HG02571 (cell line): ENCODE measurements around the gene ACOT13.
"Not testable (repeated sequence)": the region's sequence is repeated elsewhere in the genome, so short reads cannot be mapped to it uniquely, and the experiment has no call there.

Source experiments
- ATAC-seq: cut with Tn5 transposase; IDR thresholded peaks from one replicate; pipeline ENCODE4 v1.9.1; 2021; ENCODE audit warnings: mild to moderate bottlenecking, moderate library complexity; ENCODE audit not compliant: unreplicated experiment

The ACOT13 gene

GRCh38 chr6:24692003-24692402 is 25.1 kb downstream of the ACOT13 start:
- ATAC-seq: no peak

- no peak for ATAC-seq
Measured at GRCh38 chr6:24692415-24692814, 25.5 kb downstream of the ACOT13 start.

DNA sequence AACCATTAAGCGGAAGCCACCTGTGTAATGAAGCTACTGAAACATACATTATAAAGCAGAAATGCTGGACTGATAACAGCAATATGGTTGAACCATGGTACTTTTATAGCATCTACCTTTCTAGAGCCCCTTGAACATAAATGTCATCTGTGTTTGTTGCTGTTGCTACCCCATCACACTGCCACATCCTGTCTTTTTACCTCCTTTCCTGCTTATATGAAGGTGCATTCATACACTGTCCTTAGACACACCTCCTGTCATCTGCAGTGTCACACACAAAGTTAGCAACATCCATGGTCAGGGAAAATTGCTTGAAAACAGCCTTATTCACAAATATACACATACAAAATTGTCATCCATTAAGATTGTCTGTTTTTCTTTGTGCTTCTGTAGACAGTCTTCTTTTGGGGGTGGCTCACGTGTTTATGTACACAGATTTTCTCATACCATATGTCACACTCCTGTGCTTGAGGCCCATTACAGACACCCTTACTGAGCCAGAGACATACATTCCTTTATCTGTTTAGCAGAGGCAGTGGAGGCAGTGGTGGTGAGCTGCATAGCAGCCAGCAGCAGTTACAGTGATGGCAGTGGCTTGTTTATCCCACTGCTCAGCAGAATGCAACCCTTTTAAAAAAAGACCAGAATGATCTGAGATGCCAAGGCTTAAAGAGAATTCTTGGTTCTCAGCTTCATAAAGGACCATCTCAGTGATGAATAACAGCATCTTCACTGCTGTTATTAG is 26.1 kb downstream of the ACOT13 start:
- ATAC-seq: no peak

- ATAC-seq: no peak
Measured at GRCh38 chr6:24694198-24694597, 27.3 kb downstream of the ACOT13 start.

DNA sequence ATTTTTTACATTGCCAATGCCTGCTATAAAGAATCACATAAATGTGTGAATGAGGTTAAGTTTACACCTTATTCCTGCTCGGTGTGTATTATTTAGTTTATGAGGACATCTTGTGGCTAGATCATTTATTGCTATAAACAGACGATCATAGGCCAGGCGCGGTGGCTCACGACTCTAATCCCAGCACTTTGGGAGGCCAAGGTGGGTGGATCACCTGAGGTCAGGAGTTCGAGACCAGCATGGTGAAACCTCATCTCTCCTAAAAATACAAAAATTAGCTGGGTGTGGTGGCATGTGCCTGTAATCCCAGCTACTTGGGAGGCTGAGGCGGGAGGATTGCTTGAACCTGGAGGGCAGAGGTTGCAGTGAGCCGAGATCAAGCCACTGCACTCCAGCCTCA is 28.8 kb downstream of the ACOT13 start:
- ATAC-seq: not testable (repeated sequence)

GRCh38 chr6:24696097-24696496 is 29.2 kb downstream of the ACOT13 start:
- ATAC-seq: no peak

GRCh38 chr6:24699521-24700359 is 32.9 kb downstream of the ACOT13 start:
- ATAC-seq: no peak

- no peak for ATAC-seq
Measured at GRCh38 chr6:24702720-24703282, 35.9 kb downstream of the ACOT13 start.

DNA sequence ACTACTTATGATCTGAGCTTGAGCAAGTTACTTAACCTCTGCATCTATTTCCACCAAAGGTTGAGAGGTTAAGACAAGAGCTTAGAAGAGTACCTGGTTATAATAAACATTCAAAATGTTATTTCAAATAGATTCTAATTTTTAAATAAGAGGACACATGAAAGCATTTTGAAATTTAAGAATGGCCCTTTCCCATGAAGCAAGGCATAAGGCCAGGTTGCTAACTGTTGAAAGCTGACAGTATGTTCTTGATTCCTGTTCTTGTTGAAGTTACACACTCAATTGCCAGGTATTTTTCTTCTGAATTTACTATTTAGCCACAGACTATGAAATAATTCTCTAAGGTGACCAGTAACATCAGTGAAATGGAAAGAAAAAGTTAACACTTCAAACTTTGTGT is 37.6 kb downstream of the ACOT13 start:
- ATAC-seq: no peak

DNA sequence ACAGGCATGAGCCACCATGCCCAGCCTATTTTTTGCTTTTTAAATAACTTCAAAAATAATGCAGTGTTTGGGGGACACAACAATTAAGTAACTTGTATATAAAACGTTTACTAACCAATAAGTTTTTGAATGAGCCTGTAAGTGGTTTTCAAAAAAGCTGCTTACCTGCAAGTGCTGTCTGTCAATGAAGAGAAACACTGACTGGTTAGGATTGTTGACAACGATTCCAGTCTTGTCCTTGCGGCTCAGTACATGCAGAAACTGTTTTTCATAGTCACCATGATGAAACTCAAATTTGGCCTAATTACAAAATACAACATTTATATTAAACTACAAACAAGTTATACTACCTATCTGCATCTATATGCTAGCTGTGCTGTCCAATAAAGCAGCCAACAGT is 41.7 kb downstream of the ACOT13 start:
- no peak for ATAC-seq

DNA sequence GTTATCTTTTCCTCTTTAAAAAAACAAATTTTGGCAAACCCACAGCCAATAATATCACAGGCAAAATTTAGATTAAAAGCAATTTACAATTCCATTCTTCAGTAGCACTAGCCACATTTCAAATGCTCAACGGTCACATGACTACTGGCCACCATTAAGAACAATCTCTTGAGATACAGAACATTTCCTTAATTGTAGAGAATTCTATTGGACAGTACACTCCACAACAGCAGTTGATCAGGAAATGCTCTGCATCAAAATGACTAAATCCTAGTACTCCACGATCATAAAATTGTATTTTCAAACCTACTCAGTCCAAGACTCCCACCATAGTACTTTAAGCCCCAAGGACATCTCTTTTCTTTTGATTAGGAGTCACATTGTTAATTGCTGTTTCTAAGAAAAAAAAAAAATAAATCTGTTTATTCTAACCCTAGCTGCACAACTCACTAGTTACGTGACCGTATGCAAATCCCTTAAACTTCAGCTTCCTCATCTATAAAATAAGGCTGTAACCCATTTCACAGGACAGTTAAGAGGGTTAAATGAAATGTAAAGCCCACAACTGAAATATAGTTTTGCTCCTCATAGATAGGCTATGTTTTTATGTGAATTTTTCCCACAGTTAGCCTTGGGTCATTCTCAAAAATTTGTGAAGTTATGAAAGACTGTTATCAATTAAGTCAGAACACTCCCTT is 42.3 kb downstream of the ACOT13 start:
- ATAC-seq: no peak

GRCh38 chr6:24710519-24711303 is 43.8 kb downstream of the ACOT13 start:
- no peak for ATAC-seq

GRCh38 chr6:24716602-24717148 is 49.8 kb downstream of the ACOT13 start:
- ATAC-seq: not testable (repeated sequence)

DNA sequence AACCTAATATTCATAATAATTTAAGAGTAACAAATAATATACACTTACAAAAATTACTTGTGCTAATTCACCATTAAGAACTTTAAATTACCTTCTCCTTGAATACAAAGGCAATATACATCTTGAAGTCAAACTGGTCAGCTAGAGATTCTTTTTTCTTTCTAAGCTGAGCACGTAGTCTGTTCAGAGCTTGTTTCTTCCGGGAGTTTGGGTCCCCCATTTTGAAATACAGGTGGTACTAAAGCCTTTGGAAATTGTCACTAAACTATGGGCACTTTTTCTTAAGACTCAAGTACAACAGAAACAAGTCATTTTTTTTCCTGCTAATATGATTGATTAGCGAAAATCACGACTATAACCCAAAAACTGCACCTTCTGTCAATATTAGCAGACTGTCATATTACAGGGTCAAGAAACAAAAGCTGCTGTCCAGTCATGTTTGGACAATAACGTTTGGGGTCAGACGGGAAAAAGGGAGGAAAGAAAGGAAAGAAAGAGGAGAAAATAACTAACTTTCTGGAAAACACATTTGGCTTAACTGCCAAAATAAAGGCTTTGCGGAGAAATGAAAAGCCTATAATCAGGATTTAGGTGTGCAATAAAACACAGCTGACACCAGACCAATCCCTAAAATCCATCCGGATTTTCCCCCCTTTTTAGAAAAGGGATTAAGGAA is 51.7 kb downstream of the ACOT13 start:
- ATAC-seq: no peak

DNA sequence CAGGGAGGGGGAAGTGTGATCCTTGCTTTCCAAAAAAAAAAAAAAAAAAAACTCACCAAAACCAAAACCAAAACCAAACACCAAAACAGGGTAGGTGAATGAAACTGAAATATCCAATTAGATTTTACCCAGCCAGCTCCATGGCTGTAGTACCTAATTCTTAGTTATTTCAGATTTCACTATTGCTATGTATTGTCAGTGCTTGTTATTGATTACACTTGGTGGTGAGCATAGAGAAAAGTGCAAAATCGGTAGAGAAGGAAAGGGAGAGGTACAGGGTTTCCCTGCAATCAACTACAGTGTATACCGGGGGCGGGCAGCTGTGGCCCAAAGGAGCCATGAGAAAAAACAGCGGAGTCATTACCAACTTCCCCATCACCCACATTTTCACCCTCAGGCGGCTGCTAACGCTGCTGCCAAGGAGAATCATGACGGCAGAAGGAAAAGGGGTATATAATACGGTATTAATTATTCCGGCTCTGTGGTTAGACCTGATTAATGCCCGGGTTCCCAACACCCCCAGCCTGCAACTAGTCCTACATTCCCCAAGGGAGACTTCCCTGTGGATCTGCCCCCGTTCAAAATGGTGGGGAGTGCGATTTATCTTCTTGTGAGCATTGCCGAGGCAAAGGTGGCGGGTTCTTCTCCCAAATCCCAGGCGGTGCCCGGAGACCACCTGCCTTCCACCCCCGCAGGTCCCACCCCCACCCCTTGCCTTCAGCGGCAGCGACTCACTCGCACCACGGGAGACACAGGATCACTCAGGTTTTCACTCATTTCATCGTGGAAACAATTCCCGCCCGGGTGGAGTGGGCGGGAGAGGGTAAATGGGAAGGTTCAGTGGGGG is 52.5 kb downstream of the ACOT13 start, which contains the start of gene C6orf62:
C6orf62 (minus strand) TSS at position 30 of the 847 bp plus-strand sequence. CDS start 486 bp downstream, outside the sequence.
- no peak for ATAC-seq

GRCh38 chr6:24720131-24720603 is 53.3 kb downstream of the ACOT13 start:
- ATAC-seq: no peak

- ATAC-seq: peak; percentile 87
Measured at GRCh38 chr6:24720604-24721460, 54.0 kb downstream of the ACOT13 start.
